Measurements from ENCODE around the gene PLSCR4.

PLSCR4 gene

GRCh38 chr3:146145642-146146041 lies 105.3 kb downstream of the PLSCR4 start:
- TF ChIP-seq CTCF (IDR thresholded peaks at IDR 0.05): no peak
- peaks cover 14% of the 10 kb centered on the region for H3K4me1 Mint-ChIP-seq

GRCh38 chr3:146142757-146143156 lies 108.1 kb downstream of the PLSCR4 start:
- Mint-ChIP-seq H3K4me3 (no peak overlapping the region), H3K4me1 (peaks cover 14% of the 10 kb centered on the region), H3K27me3 (ENCODE audit: low read depth, poor library complexity) (no peaks in the 10 kb centered on the region), H3K27ac (no peak overlapping the region), H3K9me3 (no peaks in the 10 kb centered on the region), H3K36me3 (ENCODE audit: low read depth) (peaks cover 7% of the 10 kb centered on the region)
- no peak for DNase-seq
- no peak for TF ChIP-seq CTCF (IDR thresholded peaks at IDR 0.05)

More at GRCh38 chr3:146145642-146146041, 105.3 kb downstream of the PLSCR4 start:
- no peaks in the 10 kb centered on the region for H3K27me3 Mint-ChIP-seq (ENCODE audit: low read depth, poor library complexity)
- DNase-seq: no peak
- peaks cover 7% of the 10 kb centered on the region for H3K36me3 Mint-ChIP-seq (ENCODE audit: low read depth)
- H3K9me3 Mint-ChIP-seq: no peaks in the 10 kb centered on the region
- no peak overlapping the region for H3K4me3 Mint-ChIP-seq
- H3K27ac Mint-ChIP-seq: no peak overlapping the region

Measured in nephron progenitor cell (in vitro differentiated cells).